ENCODE results near the gene SEC61A1.

The SEC61A1 gene

GRCh38 chr3:128051837-128052594 is at the start of gene SEC61A1:
Gene SEC61A1, plus strand, starts transcription at chr3:128052437. Its CDS starts 116 bp downstream, at chr3:128052553.
- DNase-seq: peak; percentile 39

GRCh38 chr3:128004661-128005060 is 47.6 kb upstream of the SEC61A1 start:
- DNase-seq: no peak

- DNase-seq: no peak
These were observed 45.9 kb upstream of the SEC61A1 start for GRCh38 chr3:128006061-128007032.

- no peak for DNase-seq
These were observed 45.2 kb upstream of the SEC61A1 start for GRCh38 chr3:128007033-128007424.

GRCh38 chr3:128009952-128010846 is 42.0 kb upstream of the SEC61A1 start:
- DNase-seq: no peak

GRCh38 chr3:128011140-128011539 is 41.1 kb upstream of the SEC61A1 start:
- peak; percentile 66 for DNase-seq

GRCh38 chr3:128012050-128012449 is 40.2 kb upstream of the SEC61A1 start:
- no peak for DNase-seq

- DNase-seq: no peak
These were observed 37.7 kb upstream of the SEC61A1 start for GRCh38 chr3:128014548-128014947.

GRCh38 chr3:128016502-128016901 is 35.7 kb upstream of the SEC61A1 start:
- no peak for DNase-seq

GRCh38 chr3:128021768-128022372 is 30.4 kb upstream of the SEC61A1 start:
- DNase-seq: no peak

GRCh38 chr3:128033102-128033501 is 19.1 kb upstream of the SEC61A1 start:
- DNase-seq: no peak

- no peak for DNase-seq
These were observed 16.1 kb upstream of the SEC61A1 start for GRCh38 chr3:128036119-128036518.

GRCh38 chr3:128040041-128040440 is 12.2 kb upstream of the SEC61A1 start:
- DNase-seq: no peak

GRCh38 chr3:128040660-128041059 is 11.6 kb upstream of the SEC61A1 start:
- no peak for DNase-seq

- no peak for DNase-seq
These were observed 10.9 kb upstream of the SEC61A1 start for GRCh38 chr3:128041344-128041743.

GRCh38 chr3:128050597-128050996 is 1.6 kb upstream of the SEC61A1 start:
- no peak for DNase-seq

GRCh38 chr3:128051459-128051836 is 789 bp upstream of the SEC61A1 start:
- DNase-seq: no peak

- DNase-seq: no peak
These were observed 536 bp downstream of the SEC61A1 start for GRCh38 chr3:128052595-128053351.

- no peak for DNase-seq
These were observed 1.4 kb downstream of the SEC61A1 start for GRCh38 chr3:128053614-128054013.

- DNase-seq: no peak
These were observed 2.1 kb downstream of the SEC61A1 start for GRCh38 chr3:128054367-128054766.

- DNase-seq: no peak
These were observed 4.0 kb downstream of the SEC61A1 start for GRCh38 chr3:128056258-128056657.
